Measurements from ENCODE around the gene GABRR1. TPM values are rescaled to one million over a fixed set of nuclear protein-coding genes. Genes with fewer than 3 reads are reported as not detected.

GABRR1 gene
- total and polyA plus RNA-seq, 2 donors (not counting 1 experiment from before 2014, with no cell fraction given) = not detected

- Histone ChIP-seq H3K27ac (ENCODE audit: insufficient read depth, low read length) (no peak overlapping the region), H2AFZ (ENCODE audit: low read length) (no peak overlapping the region), H3K79me2 (ENCODE audit: control insufficient read depth, insufficient read depth, low read length) (no peaks in the 10 kb centered on the region), H3K4me2 (ENCODE audit: extremely low read depth, insufficient read depth, low read length) (no peak overlapping the region), H3K27me3 (ENCODE audit: control insufficient read depth, insufficient read depth, low read length) (peaks cover 3% of the 10 kb centered on the region), H3K9me3 (ENCODE audit: control insufficient read depth, insufficient read depth, low read depth, low read length) (no peaks in the 10 kb centered on the region), H3K9ac (ENCODE audit: insufficient read depth, low read length) (no peak overlapping the region), H4K20me1 (ENCODE audit: control insufficient read depth, extremely low read depth, insufficient read depth, low read length) (no peaks in the 10 kb centered on the region), H3K4me1 (ENCODE audit: control insufficient read depth, extremely low read depth, insufficient read depth, low read length) (no peaks in the 10 kb centered on the region), H3K36me3 (ENCODE audit: control insufficient read depth, insufficient read depth, low read length) (no peaks in the 10 kb centered on the region), H3K4me3 (replicated peaks in 1 of 4; ENCODE audit: control extremely low read depth in 1 of 4, insufficient read depth in 1 of 4, low read depth in 3 of 4, low read length in 4 of 4) (no peak overlapping the region)
- no peak for DNase-seq (ENCODE audit: low read depth in 2 of 2)
- TF ChIP-seq, protein P1, sequence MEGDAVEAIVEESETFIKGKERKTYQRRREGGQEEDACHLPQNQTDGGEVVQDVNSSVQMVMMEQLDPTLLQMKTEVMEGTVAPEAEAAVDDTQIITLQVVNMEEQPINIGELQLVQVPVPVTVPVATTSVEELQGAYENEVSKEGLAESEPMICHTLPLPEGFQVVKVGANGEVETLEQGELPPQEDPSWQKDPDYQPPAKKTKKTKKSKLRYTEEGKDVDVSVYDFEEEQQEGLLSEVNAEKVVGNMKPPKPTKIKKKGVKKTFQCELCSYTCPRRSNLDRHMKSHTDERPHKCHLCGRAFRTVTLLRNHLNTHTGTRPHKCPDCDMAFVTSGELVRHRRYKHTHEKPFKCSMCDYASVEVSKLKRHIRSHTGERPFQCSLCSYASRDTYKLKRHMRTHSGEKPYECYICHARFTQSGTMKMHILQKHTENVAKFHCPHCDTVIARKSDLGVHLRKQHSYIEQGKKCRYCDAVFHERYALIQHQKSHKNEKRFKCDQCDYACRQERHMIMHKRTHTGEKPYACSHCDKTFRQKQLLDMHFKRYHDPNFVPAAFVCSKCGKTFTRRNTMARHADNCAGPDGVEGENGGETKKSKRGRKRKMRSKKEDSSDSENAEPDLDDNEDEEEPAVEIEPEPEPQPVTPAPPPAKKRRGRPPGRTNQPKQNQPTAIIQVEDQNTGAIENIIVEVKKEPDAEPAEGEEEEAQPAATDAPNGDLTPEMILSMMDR (conservative IDR thresholded peaks at IDR 0.05 in 1 of 2, IDR thresholded peaks at IDR 0.05 in 1 of 2; ENCODE audit: low read depth in 1 of 2, low read length in 2 of 2) = no peak
- TF ChIP-seq EZH2 (IDR thresholded peaks at IDR 0.05; ENCODE audit: low read length, missing control alignments) = no peak
Measured at GRCh38 chr6:89250239-89250638, 33.1 kb upstream of the GABRR1 start.

GRCh38 chr6:89244241-89244985 lies 27.3 kb upstream of the GABRR1 start:
- Histone ChIP-seq H3K27ac (ENCODE audit: insufficient read depth, low read length) (no peak overlapping the region), H4K20me1 (ENCODE audit: control insufficient read depth, extremely low read depth, insufficient read depth, low read length) (no peaks in the 10 kb centered on the region), H3K4me2 (ENCODE audit: extremely low read depth, insufficient read depth, low read length) (no peak overlapping the region), H3K27me3 (ENCODE audit: control insufficient read depth, insufficient read depth, low read length) (peaks cover 5% of the 10 kb centered on the region), H3K9me3 (ENCODE audit: control insufficient read depth, insufficient read depth, low read depth, low read length) (no peaks in the 10 kb centered on the region), H2AFZ (ENCODE audit: low read length) (no peak overlapping the region), H3K36me3 (ENCODE audit: control insufficient read depth, insufficient read depth, low read length) (no peaks in the 10 kb centered on the region), H3K9ac (ENCODE audit: insufficient read depth, low read length) (no peak overlapping the region), H3K4me3 (replicated peaks in 1 of 4; ENCODE audit: control extremely low read depth in 1 of 4, insufficient read depth in 1 of 4, low read depth in 3 of 4, low read length in 4 of 4) (no peak overlapping the region), H3K4me1 (ENCODE audit: control insufficient read depth, extremely low read depth, insufficient read depth, low read length) (no peaks in the 10 kb centered on the region), H3K79me2 (ENCODE audit: control insufficient read depth, insufficient read depth, low read length) (no peaks in the 10 kb centered on the region)
- TF ChIP-seq, protein P1 (conservative IDR thresholded peaks at IDR 0.05 in 1 of 2, IDR thresholded peaks at IDR 0.05 in 1 of 2; ENCODE audit: low read depth in 1 of 2, low read length in 2 of 2) = no peak
- TF ChIP-seq EZH2 (IDR thresholded peaks at IDR 0.05; ENCODE audit: low read length, missing control alignments) = no peak
- DNase-seq (ENCODE audit: low read depth in 2 of 2) = no peak

DNA sequence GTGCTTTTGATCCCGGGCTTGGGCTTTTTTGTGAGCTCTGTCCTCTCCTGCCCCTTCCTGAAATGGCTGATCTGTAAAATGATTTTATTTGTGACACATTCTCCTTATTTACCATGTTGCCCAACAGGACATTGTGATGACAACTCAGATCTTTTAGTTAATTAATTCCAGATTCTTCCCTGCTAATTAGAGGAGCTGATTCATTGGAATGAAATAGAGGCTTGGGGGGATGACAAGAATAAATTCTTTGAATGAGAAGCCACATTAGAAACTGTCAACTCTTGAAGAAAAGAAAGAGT lies 26.1 kb upstream of the GABRR1 start:
- TF ChIP-seq EZH2 (IDR thresholded peaks at IDR 0.05; ENCODE audit: low read length, missing control alignments) = no peak
- TF ChIP-seq, protein P1 (conservative IDR thresholded peaks at IDR 0.05 in 1 of 2, IDR thresholded peaks at IDR 0.05 in 1 of 2; ENCODE audit: low read depth in 1 of 2, low read length in 2 of 2) = no peak
- H3K9me3 ChIP-seq (ENCODE audit: control insufficient read depth, insufficient read depth, low read depth, low read length) = no peaks in the 10 kb centered on the region
- H2AFZ ChIP-seq (ENCODE audit: low read length) = no peak overlapping the region
- H3K79me2 ChIP-seq (ENCODE audit: control insufficient read depth, insufficient read depth, low read length) = no peaks in the 10 kb centered on the region
- H3K4me1 ChIP-seq (ENCODE audit: control insufficient read depth, extremely low read depth, insufficient read depth, low read length) = no peaks in the 10 kb centered on the region
- H3K36me3 ChIP-seq (ENCODE audit: control insufficient read depth, insufficient read depth, low read length) = no peaks in the 10 kb centered on the region
- H3K4me2 ChIP-seq (ENCODE audit: extremely low read depth, insufficient read depth, low read length) = no peak overlapping the region
- H4K20me1 ChIP-seq (ENCODE audit: control insufficient read depth, extremely low read depth, insufficient read depth, low read length) = no peaks in the 10 kb centered on the region
- H3K9ac ChIP-seq (ENCODE audit: insufficient read depth, low read length) = no peak overlapping the region
- no peak for DNase-seq (ENCODE audit: low read depth in 2 of 2)
- peaks cover 5% of the 10 kb centered on the region for H3K27me3 ChIP-seq (ENCODE audit: control insufficient read depth, insufficient read depth, low read length)
- H3K27ac ChIP-seq (ENCODE audit: insufficient read depth, low read length) = no peak overlapping the region
- no peak overlapping the region for H3K4me3 ChIP-seq (replicated peaks in 1 of 4; ENCODE audit: control extremely low read depth in 1 of 4, insufficient read depth in 1 of 4, low read depth in 3 of 4, low read length in 4 of 4)
